Thyroid gland (tissue), 4 donors: Measurements from ENCODE around the gene PIK3R5. TPM values are rescaled to one million over a fixed set of nuclear protein-coding genes. Genes with fewer than 3 reads are reported as not detected.

Experiments
- DNase-seq, 2 donors: peaks; one replicate each; pipeline ENCODE4 v3.0.0-alpha.2; 2019
- H3K27ac ChIP-seq, 3 donors: fragments of 200-600 bp; sonication (generic); 1 replicate in 2 of 3; 2 replicates in 1 of 3; pipeline ENCODE4 v1.5.1; 2016 to 2019; ENCODE audit warnings: mild to moderate bottlenecking in 1 of 3, moderate library complexity in 1 of 3
- H3K27me3 ChIP-seq: fragments of 200-600 bp; sonication (generic); one replicate; pipeline ENCODE4 v1.5.1; 2019
- H3K36me3 ChIP-seq, 2 donors: fragments of 200-600 bp; sonication (generic); one replicate each; pipeline ENCODE4 v1.5.1; 2016 to 2019
- H3K4me1 ChIP-seq, 2 donors: fragments of 200-600 bp; sonication (generic); one replicate each; pipeline ENCODE4 v1.5.1; 2017 to 2019
- H3K4me3 ChIP-seq, 3 donors: fragments of 200-600 bp; sonication (generic); replicated peaks in 1 of 3; 1 replicate in 2 of 3; 2 replicates in 1 of 3; pipeline ENCODE4 v1.5.1; 2016; ENCODE audit warnings: mild to moderate bottlenecking in 1 of 3
- H3K9me3 ChIP-seq: fragments of 200-600 bp; sonication (generic); one replicate; pipeline ENCODE4 v1.5.1; 2017
- POLR2A ChIP-seq, 2 donors: fragments of 450-650 bp; IDR thresholded peaks; one replicate each; pipeline ENCODE4 v1.6.1; 2017; ENCODE audit warnings: antibody characterized with exemption in 2 of 2, mild to moderate bottlenecking in 2 of 2, moderate library complexity in 1 of 2
- WGBS, 2 donors: methylation state at CpG; one replicate each; pipeline ENCODE4 v1.1.5; 2017; 5-methylcytosine and 5-hydroxymethylcytosine counted together
- intact Hi-C: fragments of 100-400 bp; cut with DNase I; formaldehyde crosslinking; loops from one replicate; pipeline ENCODE4 v1.15.1; 2023
- total RNA-seq, 4 donors: library from RNA; depleted of rRNA; stranded (reverse); fragments of >200 nt; gene quantifications; one replicate each; pipeline ENCODE4 v1.2.3, GENCODE V29; 2016
- TF ChIP-seq, protein P1 (sequence below), 6 experiments: fragments of 200-600 bp in 3 of 6; fragments of 450-650 bp in 3 of 6; sonication (generic) in 3 of 6; IDR thresholded peaks; one replicate each; pipeline ENCODE4 v1.5.1; 2016 to 2019; ENCODE audit warnings: antibody characterized with exemption in 6 of 6, mild to moderate bottlenecking in 2 of 6, inconsistent platforms in 1 of 6, moderate library complexity in 1 of 6

PIK3R5 gene
- total RNA-seq, 4 donors from 2014 or later, result 2.3 to 10.6 (median 5.1) TPM

DNA sequence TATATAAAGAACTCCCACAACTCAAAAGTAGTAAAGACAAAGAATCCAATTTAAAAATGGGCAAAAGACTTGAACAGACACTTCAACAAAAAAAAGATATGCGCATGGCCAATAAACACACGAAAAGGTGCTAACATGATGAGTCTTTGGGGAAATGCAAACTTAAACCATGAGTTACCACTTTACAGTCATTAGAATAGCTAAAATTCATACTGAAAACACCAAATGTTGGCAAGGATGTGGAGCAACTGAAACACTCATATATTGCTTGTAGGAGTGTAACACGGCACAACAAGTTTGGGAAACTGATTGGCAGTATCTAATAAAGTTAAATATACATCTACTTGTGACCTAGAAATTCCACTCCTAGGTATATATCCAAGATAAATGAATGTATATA, 3.0 kb upstream of the PIK3R5 start:
- no peak for TF ChIP-seq POLR2A (IDR thresholded peaks at IDR 0.05)
- TF ChIP-seq, protein P1, sequence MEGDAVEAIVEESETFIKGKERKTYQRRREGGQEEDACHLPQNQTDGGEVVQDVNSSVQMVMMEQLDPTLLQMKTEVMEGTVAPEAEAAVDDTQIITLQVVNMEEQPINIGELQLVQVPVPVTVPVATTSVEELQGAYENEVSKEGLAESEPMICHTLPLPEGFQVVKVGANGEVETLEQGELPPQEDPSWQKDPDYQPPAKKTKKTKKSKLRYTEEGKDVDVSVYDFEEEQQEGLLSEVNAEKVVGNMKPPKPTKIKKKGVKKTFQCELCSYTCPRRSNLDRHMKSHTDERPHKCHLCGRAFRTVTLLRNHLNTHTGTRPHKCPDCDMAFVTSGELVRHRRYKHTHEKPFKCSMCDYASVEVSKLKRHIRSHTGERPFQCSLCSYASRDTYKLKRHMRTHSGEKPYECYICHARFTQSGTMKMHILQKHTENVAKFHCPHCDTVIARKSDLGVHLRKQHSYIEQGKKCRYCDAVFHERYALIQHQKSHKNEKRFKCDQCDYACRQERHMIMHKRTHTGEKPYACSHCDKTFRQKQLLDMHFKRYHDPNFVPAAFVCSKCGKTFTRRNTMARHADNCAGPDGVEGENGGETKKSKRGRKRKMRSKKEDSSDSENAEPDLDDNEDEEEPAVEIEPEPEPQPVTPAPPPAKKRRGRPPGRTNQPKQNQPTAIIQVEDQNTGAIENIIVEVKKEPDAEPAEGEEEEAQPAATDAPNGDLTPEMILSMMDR (IDR thresholded peaks at IDR 0.05), result no peak
- intact Hi-C loops, result no loop called here
- WGBS, 2 donors, result 84 to 92% methylated on average over 3 of the region's 3 CpGs

DNA sequence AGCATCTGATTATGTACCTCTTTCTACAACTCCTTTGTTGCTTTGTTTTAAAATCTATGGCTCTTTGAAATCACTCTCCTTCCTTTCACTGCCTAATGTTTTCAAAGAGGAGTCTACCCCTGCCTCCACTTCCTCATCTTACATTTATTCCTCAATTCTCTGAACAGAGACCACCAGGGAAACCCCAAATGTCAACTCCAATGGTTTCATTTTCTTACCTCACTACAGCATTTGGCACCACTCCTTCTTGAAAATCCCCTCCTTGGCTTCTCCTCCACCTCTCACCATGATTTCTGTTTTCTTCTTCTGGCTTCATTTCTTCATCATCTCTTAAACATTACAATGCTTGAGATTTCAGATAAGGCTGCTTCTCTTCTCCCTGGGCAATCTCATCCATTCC, 2.4 kb upstream of the PIK3R5 start:
- H3K27ac ChIP-seq, result no peak overlapping the region
- TF ChIP-seq POLR2A (IDR thresholded peaks at IDR 0.05), result no peak
- TF ChIP-seq, protein P1 (IDR thresholded peaks at IDR 0.05), result no peak
- no peaks in the 10 kb centered on the region for H3K27me3 ChIP-seq

More for the DNA sequence above, 3.0 kb upstream of the PIK3R5 start:
- no peak overlapping the region for H3K4me3 ChIP-seq
- DNase-seq, result no peak
- no peaks in the 10 kb centered on the region for H3K36me3 ChIP-seq
- no peak overlapping the region for H3K27ac ChIP-seq
- no peaks in the 10 kb centered on the region for H3K27me3 ChIP-seq
- H3K9me3 ChIP-seq, result no peaks in the 10 kb centered on the region
- peaks cover 0 to 6% of the 10 kb centered on the region in 2 donors for H3K4me1 ChIP-seq

DNA sequence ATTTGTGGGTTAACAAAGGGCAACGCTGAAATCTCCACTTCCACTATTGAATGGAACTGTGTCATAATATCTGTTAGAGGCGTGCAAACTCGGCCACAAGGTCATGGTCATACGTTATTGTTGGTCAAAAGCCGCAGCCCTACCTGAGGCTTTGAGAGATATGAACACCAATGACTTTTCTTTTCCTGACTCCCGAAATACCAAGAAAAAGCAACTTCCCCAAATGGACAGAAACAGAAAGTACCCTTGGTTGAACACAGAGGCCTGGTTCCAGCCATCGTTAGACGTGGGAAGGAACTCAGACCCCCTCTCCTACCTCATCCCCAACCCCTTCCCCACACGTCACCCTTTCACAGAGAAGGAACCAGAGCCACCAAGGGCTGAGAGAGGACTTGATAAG, 1.4 kb upstream of the PIK3R5 start:
- 74 to 80% methylated on average over 9 of the region's 9 CpGs for WGBS, 2 donors
- intact Hi-C loops, result no loop called here
- no peak for DNase-seq
- Histone ChIP-seq H3K27me3 (no peaks in the 10 kb centered on the region), H3K4me1 (peaks cover 0 to 6% of the 10 kb centered on the region in 2 donors), H3K27ac (no peak overlapping the region), H3K4me3 (no peak overlapping the region), H3K36me3 (no peaks in the 10 kb centered on the region), H3K9me3 (no peaks in the 10 kb centered on the region)
- no peak for TF ChIP-seq POLR2A (IDR thresholded peaks at IDR 0.05)
- TF ChIP-seq, protein P1 (IDR thresholded peaks at IDR 0.05), result no peak

More for the DNA sequence above, 2.4 kb upstream of the PIK3R5 start:
- no peak overlapping the region for H3K4me3 ChIP-seq
- H3K4me1 ChIP-seq, result peaks cover 0 to 6% of the 10 kb centered on the region in 2 donors
- H3K9me3 ChIP-seq, result no peaks in the 10 kb centered on the region
- H3K36me3 ChIP-seq, result no peaks in the 10 kb centered on the region
- no peak for DNase-seq
- intact Hi-C loops, result no loop called here

DNA sequence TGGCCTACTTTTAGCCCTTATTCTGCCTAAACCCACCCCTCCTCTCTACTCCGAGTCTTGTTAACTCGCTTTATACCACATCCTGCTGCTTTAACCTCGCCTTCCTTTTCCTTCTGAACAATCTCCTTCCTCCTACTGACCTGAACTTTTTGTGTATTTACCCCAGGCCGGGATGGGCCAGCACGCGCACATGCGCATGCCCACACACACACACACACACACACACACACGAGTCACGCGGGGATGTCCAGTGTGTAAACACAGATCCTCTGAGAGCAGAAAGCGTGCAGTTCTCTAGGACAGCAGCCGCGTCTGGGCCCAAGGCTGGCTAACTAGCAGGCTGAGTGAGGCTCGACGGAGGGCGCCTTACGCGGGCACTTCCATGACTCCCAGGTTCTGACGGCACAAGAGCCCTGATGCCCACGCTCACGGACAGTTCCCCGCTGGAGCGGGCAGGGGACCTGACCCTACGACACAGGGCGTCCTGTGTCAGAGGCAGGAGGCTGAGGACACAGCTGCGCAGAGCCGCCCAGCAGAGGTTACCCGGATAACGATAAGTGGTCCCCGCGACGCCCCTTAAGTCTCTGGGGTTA, 610 bp downstream of the PIK3R5 start:
- H3K9me3 ChIP-seq, result no peaks in the 10 kb centered on the region
- WGBS, 2 donors, result 40 to 56% methylated on average over 11 to 17 of the region's 32 CpGs
- peaks cover 0 to 6% of the 10 kb centered on the region in 2 donors for H3K4me1 ChIP-seq
- no peaks in the 10 kb centered on the region for H3K36me3 ChIP-seq
- no peak for DNase-seq
- TF ChIP-seq POLR2A (IDR thresholded peaks at IDR 0.05), result no peak
- TF ChIP-seq, protein P1 (IDR thresholded peaks at IDR 0.05), result no peak
- H3K4me3 ChIP-seq, result no peak overlapping the region
- no peaks in the 10 kb centered on the region for H3K27me3 ChIP-seq
- H3K27ac ChIP-seq, result no peak overlapping the region
- intact Hi-C loops, result no loop called here

DNA sequence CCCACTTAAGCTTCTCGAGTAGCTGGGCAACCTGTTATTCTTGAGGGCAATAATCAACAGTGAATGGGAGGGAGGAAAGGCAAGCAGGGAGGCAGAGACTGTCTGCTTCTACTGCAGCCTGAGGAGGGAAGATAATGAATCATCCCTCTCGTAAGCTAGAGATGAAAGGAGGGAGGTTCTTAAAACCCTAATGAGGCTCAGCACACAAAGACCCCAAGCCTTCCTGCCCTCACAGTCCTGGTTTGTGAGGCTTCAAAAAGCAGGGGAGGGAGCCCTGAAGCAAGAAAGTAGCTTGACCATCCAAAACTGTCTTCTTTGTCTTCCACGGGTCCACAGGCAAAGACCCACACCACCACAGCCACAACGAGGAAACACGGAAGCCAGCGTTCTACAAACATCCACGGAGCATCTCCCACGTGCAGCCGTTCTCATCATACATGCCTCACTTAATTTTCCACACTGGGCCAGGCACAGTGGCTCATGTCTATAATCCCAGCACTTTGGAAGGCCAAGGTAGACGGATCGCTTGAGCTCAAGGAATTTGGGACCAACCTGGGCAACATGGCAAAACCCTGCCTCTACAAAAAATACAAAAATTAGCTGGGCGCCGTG, 1.8 kb downstream of the PIK3R5 start:
- Histone ChIP-seq H3K9me3 (no peaks in the 10 kb centered on the region), H3K27me3 (no peaks in the 10 kb centered on the region), H3K4me3 (no peak overlapping the region), H3K4me1 (peaks cover 0 to 6% of the 10 kb centered on the region in 2 donors), H3K27ac (no peak overlapping the region), H3K36me3 (no peaks in the 10 kb centered on the region)
- no peak for DNase-seq
- 83 to 84% methylated on average over 11 to 13 of the region's 13 CpGs for WGBS, 2 donors
- intact Hi-C loops, result no loop called here
- TF ChIP-seq, protein P1 (IDR thresholded peaks at IDR 0.05), result no peak
- no peak for TF ChIP-seq POLR2A (IDR thresholded peaks at IDR 0.05)
